Spleen (tissue), 11 donors: ENCODE results near the gene SNAI1. TPM values are rescaled to one million over a fixed set of nuclear protein-coding genes. Genes with fewer than 3 reads are reported as not detected.
"Not testable (repeated sequence)": the region's sequence is repeated elsewhere in the genome, so short reads cannot be mapped to it uniquely, and the experiment has no call there.

ENCODE experiments used
- DNase-seq: peaks from one replicate; pipeline ENCODE4 v3.0.0-alpha.2; 2020
- H3K27ac ChIP-seq, 8 donors: fragments of 200-600 bp; sonication (generic) in 7 of 8; 1 replicate in 4 of 8; 2 replicates in 4 of 8; pipeline versions ENCODE4 v1.5.0 to v1.8.0; 2016 to 2021; ENCODE audit warnings: inconsistent platforms in 4 of 8, mild to moderate bottlenecking in 4 of 8, moderate library complexity in 1 of 8
- H3K27me3 ChIP-seq, 7 donors: fragments of 200-600 bp; sonication (generic) in 6 of 7; replicated peaks in 1 of 7; 1 replicate in 4 of 7; 2 replicates in 3 of 7; pipeline versions ENCODE4 v1.5.0 to v1.8.0; 2016 to 2021; ENCODE audit warnings: inconsistent platforms in 3 of 7, mild to moderate bottlenecking in 1 of 7
- H3K36me3 ChIP-seq, 6 donors: fragments of 200-600 bp; sonication (generic) in 5 of 6; 1 replicate in 4 of 6; 2 replicates in 2 of 6; pipeline versions ENCODE4 v1.5.0 to v1.8.0; 2016 to 2021; ENCODE audit warnings: inconsistent platforms in 2 of 6
- H3K4me1 ChIP-seq, 6 donors: fragments of 200-600 bp; sonication (generic) in 5 of 6; 1 replicate in 3 of 6; 2 replicates in 3 of 6; pipeline versions ENCODE4 v1.5.0 to v1.8.0; 2016 to 2021; ENCODE audit warnings: inconsistent platforms in 3 of 6
- H3K4me3 ChIP-seq, 8 donors: fragments of 200-600 bp; sonication (generic) in 7 of 8; 1 replicate in 4 of 8; 2 replicates in 4 of 8; pipeline versions ENCODE4 v1.5.0 to v1.8.0; 2016 to 2021; ENCODE audit warnings: inconsistent platforms in 4 of 8, mild to moderate bottlenecking in 4 of 8, moderate library complexity in 2 of 8
- H3K9me3 ChIP-seq, 8 donors: fragments of 200-600 bp; sonication (generic) in 7 of 8; 1 replicate in 4 of 8; 2 replicates in 4 of 8; pipeline versions ENCODE4 v1.5.0 to v1.8.0; 2016 to 2021; ENCODE audit warnings: inconsistent platforms in 4 of 8
- CTCF ChIP-seq, 11 experiments: fragments of 200-600 bp in 7 of 11; fragments of 450-650 bp in 4 of 11; sonication (generic) in 4 of 11; IDR thresholded peaks in 8 of 11; conservative IDR thresholded peaks in 3 of 11; 1 replicate in 7 of 11; 2 replicates in 4 of 11; pipeline versions ENCODE4 v1.4.0 to v1.8.0; 2016 to 2021; ENCODE audit warnings: antibody characterized with exemption in 11 of 11, inconsistent platforms in 4 of 11, mild to moderate bottlenecking in 1 of 11
- POLR2A ChIP-seq, 3 donors: fragments of 450-650 bp; IDR thresholded peaks; one replicate each; pipeline ENCODE4 v1.5.1; 2017; ENCODE audit warnings: antibody characterized with exemption in 3 of 3, mild to moderate bottlenecking in 1 of 3
- POLR2AphosphoS5 ChIP-seq, 3 donors: sonication (generic); formaldehyde crosslinking; IDR thresholded peaks; one replicate each; pipeline ENCODE4 v1.5.1; 2017; ENCODE audit warnings: antibody characterized with exemption in 3 of 3
- WGBS, 5 donors: extraction: QIAGEN DNeasy Blood & Tissue Kit in 3 of 5; methylation state at CpG; one replicate each; pipeline versions ENCODE4 v1.1.5 to v1.1.7; 2013 to 2018; 5-methylcytosine and 5-hydroxymethylcytosine counted together
- intact Hi-C: fragments of 100-400 bp; cut with DNase I; formaldehyde crosslinking; loops from one replicate; pipeline ENCODE4 v1.15.0; 2023; ENCODE audit warnings: low total_unique reads
- polyA plus RNA-seq, 3 donors: library from polyadenylated mRNA; stranded (reverse); fragments of 200-250 nt; gene quantifications; one replicate each; pipeline ENCODE4 v1.2.1, GENCODE V29; 2013
- total RNA-seq, 7 donors: library from RNA; depleted of rRNA in 3 of 7; stranded (reverse); fragments of >200 nt in 3 of 7; fragmentation: NEBNext Ultra II Directional in 4 of 7; extraction: Animal tissue kit (Norgen Biotek cat#: 25700) in 4 of 7; gene quantifications; one replicate each; pipeline versions ENCODE4 v1.1.0 to v1.2.1, GENCODE V29; 2016 to 2021
- donor health status: healthy with polysubstance abuse.
- donor health status: DM: no; HTN: no; CAD: no; lungs with moderate emphysema.
- donor health status: DM: no; HTN: no; CAD: no.
- donor health status: Bipolar disorder and iron deficiency.
- donor health status: healthy.
- donor health status: DM: no; HTN: no; CAD: no.
- donor health status: DM: yes; HTN: yes; CAD: no.

Gene SNAI1
- total and polyA plus RNA-seq, 10 donors, result 1.3 to 10.5 (median 5.2) TPM

DNA sequence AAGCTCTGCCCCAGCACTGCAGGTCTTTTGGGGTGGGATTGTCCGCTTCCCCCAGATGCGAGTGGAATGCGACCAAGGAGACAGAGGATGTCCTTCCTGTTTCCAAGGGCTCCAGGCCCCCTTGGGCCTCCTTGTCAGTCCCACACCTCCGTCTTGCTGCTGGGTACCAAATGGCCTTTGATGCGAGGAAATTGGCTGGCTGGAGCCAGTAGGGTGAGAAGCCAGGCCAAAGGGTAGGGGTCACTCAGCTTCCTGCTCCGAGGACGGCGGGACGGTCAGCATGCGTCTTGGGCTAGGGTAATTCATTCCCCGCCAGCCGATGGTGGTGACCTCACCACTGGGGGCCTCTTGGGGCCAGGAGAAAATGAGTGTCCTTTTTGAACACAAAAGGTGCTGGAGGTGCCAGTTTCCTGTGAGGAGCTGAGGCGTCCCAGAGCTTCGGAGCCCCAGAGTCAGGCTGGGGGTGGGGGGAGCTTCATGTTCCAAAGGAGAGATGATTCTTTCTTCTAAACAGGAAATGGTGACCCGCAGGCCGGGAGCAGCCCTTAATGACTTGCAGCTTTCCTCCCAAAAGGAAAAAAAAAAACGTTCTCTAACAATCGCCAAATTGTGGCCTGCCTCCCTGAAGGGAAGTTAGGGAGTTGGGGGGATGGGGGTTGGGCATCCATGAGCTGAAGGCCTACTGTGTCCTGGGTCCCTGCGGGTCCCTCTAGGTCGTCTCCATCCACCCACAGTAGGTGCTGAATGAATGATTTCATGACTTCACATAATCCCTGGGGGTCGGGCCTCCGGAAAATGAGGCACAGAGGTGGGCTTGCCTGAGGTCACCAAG lies 6.7 kb downstream of the SNAI1 start:
- intact Hi-C loops, result no loop called here
- WGBS, 5 donors, result 33 to 44% (median 37%) methylated on average over 20 to 22 of the region's 22 CpGs
- Histone ChIP-seq H3K9me3 (no peaks in the 10 kb centered on the region), H3K27ac (peak overlapping the region in 7 of 8 donors; percentile 48 to 82 (median 75)), H3K36me3 (peaks cover 0 to 13% (median 0%) of the 10 kb centered on the region in 6 donors), H3K27me3 (no peaks in the 10 kb centered on the region), H3K4me3 (no peak overlapping the region), H3K4me1 (peaks cover 3 to 74% (median 41%) of the 10 kb centered on the region in 6 donors)
- no peak for DNase-seq
- TF ChIP-seq POLR2AphosphoS5 (IDR thresholded peaks at IDR 0.05) (peak; percentile 22 to 66 (median 44)), CTCF (IDR thresholded peaks at IDR 0.05 in 8 of 11, conservative IDR thresholded peaks at IDR 0.05 in 3 of 11) (no peak), POLR2A (IDR thresholded peaks at IDR 0.05) (no peak)

DNA sequence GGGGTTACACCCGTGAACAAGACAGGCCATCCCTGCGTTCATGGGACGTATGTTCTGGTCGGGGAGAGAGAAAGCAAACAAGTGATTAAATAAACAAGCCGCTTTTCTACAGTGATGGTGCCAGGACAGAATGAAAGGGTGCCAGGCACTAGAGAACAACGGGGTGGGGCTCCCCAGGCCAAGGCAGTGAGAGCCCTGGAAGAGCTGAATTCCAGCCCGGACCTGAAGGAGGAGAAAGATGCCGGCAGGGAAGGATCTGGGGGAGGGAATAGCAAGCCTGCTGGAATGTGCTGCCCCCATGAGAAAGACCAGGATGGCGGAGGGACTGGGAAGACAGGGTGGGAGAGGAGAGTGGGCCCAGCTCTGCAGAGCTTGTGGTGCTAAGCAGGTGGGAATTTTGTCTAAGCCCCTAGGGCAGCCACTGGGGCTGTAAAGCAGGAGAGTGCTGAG lies 7.5 kb downstream of the SNAI1 start:
- 75 to 81% (median 79%) methylated on average over 9 of the region's 9 CpGs for WGBS, 5 donors
- no peak for DNase-seq
- H3K4me3 ChIP-seq, result no peak overlapping the region
- TF ChIP-seq CTCF (IDR thresholded peaks at IDR 0.05 in 8 of 11, conservative IDR thresholded peaks at IDR 0.05 in 3 of 11), result no peak
- H3K9me3 ChIP-seq, result no peaks in the 10 kb centered on the region
- peaks cover 0 to 13% (median 0%) of the 10 kb centered on the region in 6 donors for H3K36me3 ChIP-seq
- H3K27me3 ChIP-seq, result no peaks in the 10 kb centered on the region
- H3K27ac ChIP-seq, result peak overlapping the region in 7 of 8 donors; percentile 48 to 82 (median 75)
- peaks cover 3 to 73% (median 38%) of the 10 kb centered on the region in 6 donors for H3K4me1 ChIP-seq
- intact Hi-C loops, result no loop called here

DNA sequence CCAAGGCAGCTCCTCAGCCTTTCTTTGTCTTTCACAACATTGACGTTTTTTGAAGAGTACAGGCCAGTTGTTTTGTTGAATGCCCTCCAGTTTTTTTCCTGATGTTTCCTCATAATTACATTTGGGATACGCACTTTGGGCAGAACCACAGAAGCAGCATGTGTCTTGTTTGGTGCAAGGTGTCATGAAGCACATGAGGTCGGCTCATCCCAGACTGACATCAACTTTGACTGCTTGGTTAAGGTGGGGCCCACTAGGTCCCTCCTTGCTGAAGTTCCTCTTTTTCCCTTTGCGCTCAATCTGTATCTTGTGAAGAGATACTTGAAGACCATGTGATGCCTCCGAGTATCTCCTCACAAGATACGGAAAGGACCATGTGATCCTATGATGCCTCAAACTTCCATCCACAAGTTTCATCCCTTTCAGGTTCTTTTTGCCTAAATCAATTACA lies 10.5 kb downstream of the SNAI1 start:
- intact Hi-C loops, result no loop called here
- Histone ChIP-seq H3K36me3 (peaks cover 0 to 4% (median 0%) of the 10 kb centered on the region in 6 donors), H3K27ac (peak overlapping the region in 3 of 8 donors; percentile 44 to 59 (median 45)), H3K4me3 (no peak overlapping the region), H3K27me3 (no peaks in the 10 kb centered on the region), H3K9me3 (no peaks in the 10 kb centered on the region), H3K4me1 (peaks cover 3 to 46% (median 23%) of the 10 kb centered on the region in 6 donors)
- DNase-seq, result no peak
- TF ChIP-seq POLR2AphosphoS5 (IDR thresholded peaks at IDR 0.05) (no peak), POLR2A (IDR thresholded peaks at IDR 0.05) (no peak), CTCF (IDR thresholded peaks at IDR 0.05 in 8 of 11, conservative IDR thresholded peaks at IDR 0.05 in 3 of 11) (no peak)
- WGBS, 5 donors, result 24 to 41% (median 34%) methylated on average over 6 of the region's 6 CpGs

GRCh38 chr20:49995586-49995985 lies 12.8 kb downstream of the SNAI1 start:
- Histone ChIP-seq H3K4me1 (peaks cover 3 to 42% (median 17%) of the 10 kb centered on the region in 6 donors), H3K36me3 (no peaks in the 10 kb centered on the region), H3K27ac (no peak overlapping the region), H3K9me3 (no peaks in the 10 kb centered on the region), H3K27me3 (no peaks in the 10 kb centered on the region), H3K4me3 (no peak overlapping the region)
- DNase-seq, result no peak
- intact Hi-C loops, result no loop called here
- TF ChIP-seq POLR2A (IDR thresholded peaks at IDR 0.05) (no peak), POLR2AphosphoS5 (IDR thresholded peaks at IDR 0.05) (no peak), CTCF (IDR thresholded peaks at IDR 0.05 in 8 of 11, conservative IDR thresholded peaks at IDR 0.05 in 3 of 11) (no peak)
- 92 to 100% (median 95%) methylated on average over 3 of the region's 3 CpGs for WGBS, 5 donors

DNA sequence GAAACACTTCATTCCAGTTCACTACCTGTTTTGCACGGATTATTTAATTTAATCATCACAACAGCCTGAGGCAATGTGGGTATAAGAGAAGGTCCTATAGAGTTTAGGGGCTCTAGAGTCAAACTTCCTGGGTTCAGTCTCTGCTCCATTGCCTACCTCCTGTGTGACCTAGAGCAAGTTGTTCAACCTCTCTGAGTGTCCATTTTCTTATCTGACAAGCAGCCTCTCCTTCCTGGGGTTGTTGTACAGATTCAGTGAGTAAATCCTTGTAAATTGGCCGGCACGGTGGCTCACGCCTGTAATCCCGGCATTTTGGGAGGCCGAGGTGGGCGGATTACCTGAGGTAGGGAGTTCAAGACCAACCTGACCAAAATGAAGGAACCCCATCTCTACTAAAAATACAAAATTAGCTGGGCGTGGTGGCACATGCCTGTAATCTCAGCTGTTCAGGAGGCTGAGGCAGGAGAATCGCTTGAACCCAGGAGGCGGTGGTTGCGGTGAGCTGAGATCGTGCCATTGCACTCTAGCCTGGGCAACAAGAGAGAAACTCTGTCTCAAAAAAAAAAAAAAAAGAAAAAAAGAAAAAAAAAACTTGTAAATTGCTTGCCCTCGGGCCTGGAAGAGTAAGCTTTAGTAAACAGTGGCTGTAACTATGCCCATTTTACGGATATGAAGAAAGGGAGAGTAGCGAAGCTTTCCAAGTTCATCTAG lies 15.9 kb downstream of the SNAI1 start:
- intact Hi-C loops, H3K4me3 ChIP-seq, H3K27ac ChIP-seq, H3K36me3 ChIP-seq, H3K9me3 ChIP-seq, DNase-seq, H3K27me3 ChIP-seq: not testable (repeated sequence)
- H3K4me1 ChIP-seq, result peaks cover 3 to 48% (median 22%) of the 10 kb centered on the region in 6 donors
- WGBS, 5 donors, result 90 to 93% (median 92%) methylated on average over 15 of the region's 15 CpGs
